Globus pallidus (tissue), 1 donor: Measurements from ENCODE around the gene LEMD2.
"Not testable (repeated sequence)": the region's sequence is repeated elsewhere in the genome, so short reads cannot be mapped to it uniquely, and the experiment has no call there.

Experiments used
- DNase-seq: peaks from one replicate; pipeline ENCODE4 v3.0.0-alpha.2; 2015; ENCODE audit warnings: low spot score

Gene LEMD2

GRCh38 chr6:33788694-33789549, at the start of gene LEMD2:
Gene LEMD2 (minus strand): TSS chr6:33789130. CDS start chr6:33789116, 14 bp downstream.
- DNase-seq = peak; percentile 90

DNA sequence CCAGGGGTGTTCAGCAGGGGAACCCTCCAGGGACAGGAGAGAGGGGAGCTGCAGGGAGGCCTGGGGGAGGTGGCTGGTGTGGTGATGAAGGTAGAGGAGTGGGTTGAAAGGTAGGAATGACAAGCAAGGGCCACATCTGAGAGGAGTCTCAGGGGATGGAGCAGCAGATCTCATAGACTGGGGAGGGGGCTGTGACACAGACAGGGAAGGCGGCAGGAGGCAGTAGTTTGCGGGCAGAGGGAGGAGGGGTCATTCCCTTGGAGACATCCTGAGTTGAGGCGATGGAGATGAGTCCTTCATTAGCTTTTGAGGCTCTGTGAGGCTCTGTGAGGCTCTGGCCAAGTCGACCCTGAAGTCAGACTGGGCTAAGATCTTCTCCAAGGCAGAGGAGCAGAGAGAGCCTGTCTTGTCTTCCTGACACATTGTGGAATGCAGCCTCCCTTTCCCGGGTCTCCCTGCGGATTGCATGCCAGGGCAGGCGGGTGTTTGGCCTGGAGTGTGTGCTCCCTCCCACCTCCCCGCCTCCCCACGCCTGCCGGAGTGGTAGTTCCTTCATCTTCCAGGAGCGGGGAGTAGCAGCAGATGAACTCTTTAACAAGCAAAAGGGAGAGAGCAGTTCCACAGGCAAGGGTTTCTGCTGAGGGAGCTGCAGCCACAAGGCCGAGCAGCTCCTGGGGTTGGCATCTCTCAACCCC, 49.2 kb upstream of the LEMD2 start:
- DNase-seq = no peak

GRCh38 chr6:33836806-33837469, 48.0 kb upstream of the LEMD2 start:
- no peak for DNase-seq

- no peak for DNase-seq
Measured at GRCh38 chr6:33834401-33835392, 45.8 kb upstream of the LEMD2 start.

- no peak for DNase-seq
Measured at GRCh38 chr6:33833599-33833998, 44.7 kb upstream of the LEMD2 start.

DNA sequence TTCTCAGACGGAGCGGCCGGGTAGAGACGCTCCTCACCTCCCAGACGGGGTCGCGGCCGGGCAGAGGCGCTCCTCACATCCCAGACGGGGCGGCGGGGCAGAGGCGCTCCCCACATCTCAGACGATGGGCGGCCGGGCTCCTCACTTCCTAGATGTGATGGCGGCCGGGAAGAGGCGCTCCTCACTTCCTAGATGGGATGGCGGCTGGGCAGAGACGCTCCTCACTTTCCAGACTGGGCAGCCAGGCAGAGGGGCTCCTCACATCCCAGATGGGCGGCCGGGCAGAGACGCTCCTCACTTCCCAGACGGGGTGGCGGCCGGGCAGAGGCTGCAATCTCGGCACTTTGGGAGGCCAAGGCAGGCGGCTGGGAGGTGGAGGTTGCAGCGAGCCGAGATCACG, 43.9 kb upstream of the LEMD2 start:
- DNase-seq = not testable (repeated sequence)

DNA sequence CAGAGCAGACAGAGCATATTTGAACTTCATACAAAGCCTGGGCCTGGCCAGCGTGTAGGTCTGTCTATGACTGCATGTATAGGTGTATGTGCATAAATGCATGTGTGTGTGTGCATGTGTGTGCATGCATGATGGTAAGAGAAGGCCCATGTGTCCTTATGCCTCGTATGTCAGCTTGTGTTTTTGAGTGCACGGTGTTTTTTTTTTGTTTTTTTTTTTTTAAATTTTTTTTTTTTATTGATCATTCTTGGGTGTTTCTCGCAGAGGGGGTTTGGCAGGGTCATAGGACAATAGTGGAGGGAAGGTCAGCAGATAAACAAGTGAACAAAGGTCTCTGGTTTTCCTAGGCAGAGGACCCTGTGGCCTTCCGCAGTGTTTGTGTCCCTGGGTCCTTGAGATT, 42.8 kb upstream of the LEMD2 start:
- not testable (repeated sequence) for DNase-seq

DNA sequence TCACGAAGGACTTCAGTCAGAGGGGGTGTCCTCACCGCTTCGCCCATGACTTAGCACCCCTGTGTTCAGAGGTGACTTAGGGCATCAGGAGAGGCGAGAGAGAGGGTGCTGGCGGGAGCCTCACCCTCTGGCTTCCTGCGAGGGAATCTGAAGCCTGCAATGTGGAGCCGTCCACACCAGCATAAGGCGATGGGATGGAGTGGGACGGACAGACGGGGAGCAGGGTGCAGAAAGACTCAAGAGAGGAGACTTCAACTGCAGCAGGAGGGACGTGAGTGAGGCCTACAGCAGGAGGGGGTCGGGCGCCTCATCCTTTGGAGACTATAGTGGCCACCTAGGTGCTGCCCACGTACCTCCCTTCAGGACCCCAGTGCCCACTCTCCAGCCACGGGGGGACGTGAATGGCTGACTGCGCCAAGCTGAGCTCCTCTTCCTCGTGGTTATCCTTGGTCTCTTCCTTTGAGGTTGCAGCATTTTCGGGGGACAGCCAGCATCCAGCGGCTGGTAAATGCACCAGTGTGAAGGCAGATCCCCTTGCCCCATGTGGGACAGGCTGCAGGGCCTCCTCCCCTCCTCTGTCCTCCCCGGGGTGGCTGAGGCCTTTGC, 41.8 kb upstream of the LEMD2 start:
- no peak for DNase-seq

DNA sequence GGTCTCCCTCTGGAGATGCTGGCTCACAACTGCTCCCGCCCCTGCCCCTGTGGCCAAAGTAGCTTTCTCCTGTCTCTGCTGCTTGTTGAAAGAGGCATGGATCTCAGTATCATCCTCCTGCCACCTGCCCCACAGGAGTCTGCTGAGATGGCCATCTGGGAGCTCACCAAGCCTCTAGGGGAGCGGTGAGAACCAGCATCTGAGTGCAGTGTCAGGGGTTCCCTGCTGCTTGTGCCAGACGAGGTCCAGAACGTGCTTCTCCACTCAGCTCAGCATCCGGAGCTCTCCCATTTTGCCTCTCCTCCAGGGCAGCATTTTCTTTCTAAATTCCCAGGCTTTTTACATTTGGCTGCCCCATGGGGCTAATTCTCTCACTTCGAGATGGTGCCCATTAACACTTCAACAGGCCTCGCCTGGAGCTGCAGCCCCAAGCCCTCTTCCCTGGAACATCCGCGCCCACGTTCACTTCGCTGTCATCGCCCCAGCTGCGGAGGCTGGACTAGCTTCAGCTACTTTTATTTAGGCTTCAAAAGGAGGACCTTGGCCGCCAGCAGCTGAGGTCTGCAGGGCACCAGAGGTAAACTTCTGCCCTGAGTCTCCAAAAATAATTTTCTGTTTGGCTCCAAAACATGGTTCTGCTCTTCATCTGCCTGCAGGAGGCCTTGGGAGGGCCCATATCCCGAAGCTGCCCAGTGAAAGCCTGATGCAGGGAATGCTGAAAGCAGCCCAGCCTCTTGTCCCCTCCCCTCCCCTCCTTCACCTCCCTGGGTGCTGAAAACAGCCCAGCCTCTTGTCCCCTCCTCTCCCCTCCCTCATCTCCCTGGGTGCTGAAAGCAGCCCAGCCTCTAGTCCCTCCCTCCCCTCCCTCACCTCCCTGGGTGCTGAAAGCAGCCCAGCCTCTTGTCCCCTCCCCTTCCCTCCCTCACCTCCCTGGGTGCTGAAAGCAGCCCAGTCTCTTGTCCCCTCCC, 40.1 kb upstream of the LEMD2 start:
- DNase-seq = no peak

DNA sequence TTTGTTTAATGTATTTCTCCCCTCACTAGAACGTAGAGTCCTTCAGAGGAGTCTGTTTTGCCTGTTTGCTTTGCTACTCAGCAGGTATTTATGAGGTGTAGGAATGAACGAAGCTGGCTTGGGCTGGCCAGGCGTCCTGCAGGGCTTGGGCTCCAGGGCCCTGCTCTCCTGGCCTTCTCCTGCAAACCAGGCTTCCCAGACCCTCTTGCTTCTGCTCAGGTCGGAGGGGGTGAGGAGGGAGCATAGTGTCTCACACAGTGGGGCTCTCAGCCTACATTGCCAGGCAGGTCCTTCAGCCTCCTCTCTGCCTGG, 39.5 kb upstream of the LEMD2 start:
- DNase-seq = no peak

GRCh38 chr6:33827546-33828451, 38.9 kb upstream of the LEMD2 start:
- DNase-seq = no peak

DNA sequence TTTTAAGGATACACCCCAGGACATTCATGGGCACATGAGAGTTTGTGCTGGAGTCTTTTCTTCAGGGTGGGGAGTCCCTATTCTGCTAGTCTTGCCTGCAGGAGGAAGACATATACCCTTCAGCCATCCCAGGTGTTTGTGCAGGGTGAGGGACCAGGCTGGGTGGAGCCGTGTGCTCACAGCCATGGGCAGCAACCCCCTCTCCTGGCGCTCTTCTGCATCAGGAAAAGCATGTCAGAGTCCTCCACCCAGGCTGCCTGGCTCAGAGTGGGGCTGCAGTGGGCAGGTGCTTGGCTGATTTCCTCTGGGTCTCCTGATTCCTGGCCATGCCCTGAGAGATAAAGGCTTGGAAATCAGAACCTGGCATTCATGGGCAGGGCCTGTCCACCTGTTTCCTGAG, 37.6 kb upstream of the LEMD2 start:
- DNase-seq = no peak

- no peak for DNase-seq
Measured at GRCh38 chr6:33824461-33825154, 35.7 kb upstream of the LEMD2 start.

DNA sequence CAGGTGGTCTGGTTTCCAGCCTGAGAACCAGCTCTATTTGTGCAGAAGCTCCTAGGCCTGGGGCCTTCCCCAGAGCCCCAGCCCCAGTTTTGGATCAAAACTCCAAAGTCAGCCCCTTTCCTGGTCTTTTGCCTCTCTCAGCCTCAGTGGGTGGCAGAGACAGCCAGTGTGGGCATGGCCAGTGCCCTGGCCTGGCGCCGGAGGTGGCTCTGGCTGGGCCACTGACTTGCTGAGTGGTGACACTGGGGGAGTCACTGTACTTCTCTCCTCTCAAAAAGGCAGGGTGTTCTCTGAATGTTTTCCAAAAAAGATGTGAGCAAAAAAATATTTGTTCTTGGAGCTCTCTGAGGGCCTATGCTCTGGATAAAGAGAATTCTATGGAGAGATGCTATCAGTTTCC, 34.9 kb upstream of the LEMD2 start:
- no peak for DNase-seq

GRCh38 chr6:33822575-33823395, 33.9 kb upstream of the LEMD2 start:
- no peak for DNase-seq

GRCh38 chr6:33820784-33821520, 32.0 kb upstream of the LEMD2 start:
- DNase-seq = no peak

DNA sequence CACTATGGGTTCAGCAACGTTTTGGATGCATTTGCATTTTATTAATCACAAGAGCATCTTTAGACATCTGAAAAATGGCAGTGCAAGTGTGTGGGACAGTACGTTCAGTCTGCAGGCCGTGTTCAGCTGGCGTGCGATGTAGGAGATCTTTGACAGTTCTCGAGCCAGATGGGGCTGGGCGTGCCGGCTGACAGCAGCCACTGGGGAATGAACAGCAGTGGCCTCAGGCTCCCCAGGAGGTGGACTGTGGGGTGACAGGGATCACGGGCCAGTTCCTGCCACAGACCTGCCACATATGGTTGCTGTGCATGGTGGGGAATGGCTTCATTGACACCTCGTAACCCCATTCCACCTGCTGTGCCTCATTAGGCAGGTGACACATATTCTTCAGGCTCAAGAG, 31.3 kb upstream of the LEMD2 start:
- no peak for DNase-seq
